WTC11 (cell line): ENCODE measurements around the gene SCO2. TPM values are rescaled to one million over a fixed set of nuclear protein-coding genes. Genes with fewer than 3 reads are reported as not detected.

Experiments
- ATAC-seq: fragments of 200-7000 bp; cut with Tn5 transposase; 2 replicates; pipeline ENCODE4 v1.10.0; 2021; ENCODE audit warnings: mild to moderate bottlenecking, moderate library complexity
- CTCF ChIA-PET: fragments of 300-600 bp; sonication (Branson Sonifier 250); formaldehyde crosslinking; loops from one replicate; lab custom pipeline; 2021; ENCODE audit warnings: antibody characterized with exemption; lab: Charles Lee
- POLR2A ChIA-PET: fragments of 350-600 bp; sonication (Branson Sonifier 250); formaldehyde crosslinking; loops from one replicate; lab custom pipeline; 2021; ENCODE audit warnings: antibody characterized with exemption; lab: Charles Lee
- DNase-seq: peaks from one replicate; pipeline ENCODE4 v3.0.0; 2021; ENCODE audit warnings: low spot score
- H3K27ac Mint-ChIP-seq: 2 replicates; pipeline ENCODE4 v1.8.0; 2021; ENCODE audit warnings: mixed read lengths
- H3K27me3 Mint-ChIP-seq: 2 replicates; pipeline ENCODE4 v1.8.0; 2021; ENCODE audit warnings: low read depth, mild to moderate bottlenecking, moderate library complexity, mixed read lengths
- H3K36me3 Mint-ChIP-seq: 2 replicates; pipeline ENCODE4 v1.8.0; 2021; ENCODE audit warnings: mixed read lengths
- H3K4me1 Mint-ChIP-seq: 2 replicates; pipeline ENCODE4 v1.8.0; 2022; ENCODE audit warnings: mixed read lengths
- H3K4me3 Mint-ChIP-seq: 2 replicates; pipeline ENCODE4 v1.8.0; 2021; ENCODE audit warnings: mild to moderate bottlenecking, moderate library complexity, mixed read lengths
- H3K9me3 Mint-ChIP-seq: 2 replicates; pipeline ENCODE4 v1.8.0; 2021; ENCODE audit warnings: mixed read lengths
- ATF6 ChIP-seq: sonication (generic); formaldehyde crosslinking; IDR thresholded peaks from 2 replicates; pipeline ENCODE4 v1.8.1; 2023; ENCODE audit warnings: mild to moderate bottlenecking, missing genetic modification reagents
- CDX4 ChIP-seq: fragments of 250-450 bp; sonication (Bioruptor Pico); IDR thresholded peaks from 2 replicates; pipeline ENCODE4 v1.9.0; 2021; ENCODE audit warnings: moderate library complexity, mild to moderate bottlenecking, inconsistent platforms, borderline replicate concordance
- HMGXB4 ChIP-seq: sonication (generic); formaldehyde crosslinking; IDR thresholded peaks from 2 replicates; pipeline ENCODE4 v1.8.1; 2023; ENCODE audit warnings: mild to moderate bottlenecking, moderate library complexity, missing genetic modification reagents
- NFATC4 ChIP-seq: fragments of 250-450 bp; sonication (Bioruptor Pico); IDR thresholded peaks from 2 replicates; pipeline ENCODE4 v1.9.0; 2021; ENCODE audit warnings: mild to moderate bottlenecking
- NR2C2 ChIP-seq: sonication (generic); formaldehyde crosslinking; IDR thresholded peaks from 2 replicates; pipeline ENCODE4 v1.8.0; 2022; ENCODE audit warnings: mild to moderate bottlenecking, missing genetic modification reagents
- RORB ChIP-seq: fragments of 250-450 bp; sonication (Bioruptor Pico); IDR thresholded peaks from 2 replicates; pipeline ENCODE4 v1.9.0; 2021; ENCODE audit warnings: mild to moderate bottlenecking
- SMAD4 ChIP-seq: sonication (generic); formaldehyde crosslinking; IDR thresholded peaks from 2 replicates; pipeline ENCODE4 v1.8.0; 2022; ENCODE audit warnings: mild to moderate bottlenecking, missing genetic modification reagents
- STAT6 ChIP-seq: sonication (generic); formaldehyde crosslinking; conservative IDR thresholded peaks from 2 replicates; pipeline ENCODE4 v1.8.1; 2023; ENCODE audit warnings: mild to moderate bottlenecking, low read depth, missing genetic modification reagents, moderate library complexity
- ZNF396 ChIP-seq: fragments of 250-450 bp; sonication (Bioruptor Pico); IDR thresholded peaks from 2 replicates; pipeline ENCODE4 v1.8.0; 2021; ENCODE audit warnings: mild to moderate bottlenecking, moderate library complexity, borderline replicate concordance
- ZNF423 ChIP-seq: fragments of 250-450 bp; sonication (Bioruptor Pico); IDR thresholded peaks from 2 replicates; pipeline ENCODE4 v2.1.2; 2022; ENCODE audit warnings: mild to moderate bottlenecking, moderate library complexity
- total RNA-seq: library from RNA; stranded (reverse); gene quantifications from 3 replicates; pipeline ENCODE4 v1.2.3, GENCODE V29; 2021
- TF ChIP-seq, protein P1 (sequence below): fragments of 250-450 bp; sonication (Bioruptor Pico); IDR thresholded peaks from 2 replicates; pipeline ENCODE4 v1.8.0; 2021; ENCODE audit warnings: mild to moderate bottlenecking
- TF ChIP-seq, protein P2 (sequence below): fragments of 250-450 bp; sonication (Bioruptor Pico); IDR thresholded peaks from 2 replicates; pipeline ENCODE4 v2.1.2; 2022; ENCODE audit warnings: mild to moderate bottlenecking, moderate library complexity
- TF ChIP-seq, protein P3 (sequence below): sonication (generic); formaldehyde crosslinking; IDR thresholded peaks from 2 replicates; pipeline ENCODE4 v1.8.0; 2023; ENCODE audit warnings: missing genetic modification reagents, mild to moderate bottlenecking, borderline replicate concordance

Gene SCO2
- total RNA-seq, 1 experiment from 2014 or later = not detected

GRCh38 chr22:50521710-50522109, 3.7 kb downstream of the SCO2 start (continued):
- TF ChIP-seq, protein P1, sequence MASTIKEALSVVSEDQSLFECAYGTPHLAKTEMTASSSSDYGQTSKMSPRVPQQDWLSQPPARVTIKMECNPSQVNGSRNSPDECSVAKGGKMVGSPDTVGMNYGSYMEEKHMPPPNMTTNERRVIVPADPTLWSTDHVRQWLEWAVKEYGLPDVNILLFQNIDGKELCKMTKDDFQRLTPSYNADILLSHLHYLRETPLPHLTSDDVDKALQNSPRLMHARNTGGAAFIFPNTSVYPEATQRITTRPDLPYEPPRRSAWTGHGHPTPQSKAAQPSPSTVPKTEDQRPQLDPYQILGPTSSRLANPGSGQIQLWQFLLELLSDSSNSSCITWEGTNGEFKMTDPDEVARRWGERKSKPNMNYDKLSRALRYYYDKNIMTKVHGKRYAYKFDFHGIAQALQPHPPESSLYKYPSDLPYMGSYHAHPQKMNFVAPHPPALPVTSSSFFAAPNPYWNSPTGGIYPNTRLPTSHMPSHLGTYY (CRISPR knock-in tag) = no peak
- TF ChIP-seq, all 79 proteins: peak for 0

DNA sequence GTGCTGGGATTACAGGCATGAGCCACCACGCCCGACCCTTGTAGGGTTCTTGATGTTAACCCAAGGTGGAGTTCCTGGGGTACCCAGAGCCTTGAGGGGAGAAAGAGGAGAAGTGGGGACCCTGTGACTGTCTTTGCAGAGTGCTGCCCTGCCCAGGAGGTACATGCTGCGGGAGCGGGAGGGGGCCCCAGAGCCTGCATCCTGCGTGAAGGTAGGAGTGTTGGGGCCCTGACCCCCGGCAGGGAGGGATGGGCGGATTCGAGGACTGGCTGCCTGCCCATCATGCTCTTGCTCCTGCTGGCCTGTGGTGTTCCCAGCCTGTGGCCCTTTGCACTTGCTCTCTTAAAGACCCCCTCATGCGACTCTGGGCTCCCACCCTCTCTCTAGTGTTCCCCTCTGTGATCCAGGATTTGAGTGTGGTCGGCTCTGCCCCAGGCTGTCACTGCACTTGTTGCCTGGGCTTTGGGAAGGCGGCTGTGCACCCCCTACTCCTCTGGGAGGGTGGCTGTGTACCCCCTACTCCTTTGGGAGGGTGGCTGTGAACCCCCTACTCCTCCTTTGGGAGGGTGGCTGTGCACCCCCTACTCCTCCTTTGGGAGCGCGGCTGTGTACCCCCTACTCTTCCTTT, 4.5 kb downstream of the SCO2 start:
- ChIA-PET CTCF (no interaction called here), POLR2A (no interaction called here)
- no peak overlapping the region for H3K4me3 Mint-ChIP-seq
- H3K9me3 Mint-ChIP-seq = no peaks in the 10 kb centered on the region
- ATAC-seq (no peak), DNase-seq (no peak)
- TF ChIP-seq HMGXB4 (CRISPR knock-in tag) (no peak), ZNF423 (CRISPR knock-in tag) (no peak), NR2C2 (CRISPR knock-in tag) (no peak), SMAD4 (CRISPR knock-in tag) (no peak), STAT6 (CRISPR knock-in tag) (no peak), CDX4 (no peak), ATF6 (CRISPR knock-in tag) (no peak), ZNF396 (CRISPR knock-in tag) (no peak), NFATC4 (CRISPR knock-in tag) (no peak), RORB (CRISPR knock-in tag) (no peak)
- TF ChIP-seq, protein P2, sequence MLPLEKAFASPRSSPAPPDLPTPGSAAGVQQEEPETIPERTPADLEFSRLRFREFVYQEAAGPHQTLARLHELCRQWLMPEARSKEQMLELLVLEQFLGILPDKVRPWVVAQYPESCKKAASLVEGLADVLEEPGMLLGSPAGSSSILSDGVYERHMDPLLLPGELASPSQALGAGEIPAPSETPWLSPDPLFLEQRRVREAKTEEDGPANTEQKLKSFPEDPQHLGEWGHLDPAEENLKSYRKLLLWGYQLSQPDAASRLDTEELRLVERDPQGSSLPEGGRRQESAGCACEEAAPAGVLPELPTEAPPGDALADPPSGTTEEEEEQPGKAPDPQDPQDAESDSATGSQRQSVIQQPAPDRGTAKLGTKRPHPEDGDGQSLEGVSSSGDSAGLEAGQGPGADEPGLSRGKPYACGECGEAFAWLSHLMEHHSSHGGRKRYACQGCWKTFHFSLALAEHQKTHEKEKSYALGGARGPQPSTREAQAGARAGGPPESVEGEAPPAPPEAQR (CRISPR knock-in tag) = no peak
- TF ChIP-seq, protein P3, sequence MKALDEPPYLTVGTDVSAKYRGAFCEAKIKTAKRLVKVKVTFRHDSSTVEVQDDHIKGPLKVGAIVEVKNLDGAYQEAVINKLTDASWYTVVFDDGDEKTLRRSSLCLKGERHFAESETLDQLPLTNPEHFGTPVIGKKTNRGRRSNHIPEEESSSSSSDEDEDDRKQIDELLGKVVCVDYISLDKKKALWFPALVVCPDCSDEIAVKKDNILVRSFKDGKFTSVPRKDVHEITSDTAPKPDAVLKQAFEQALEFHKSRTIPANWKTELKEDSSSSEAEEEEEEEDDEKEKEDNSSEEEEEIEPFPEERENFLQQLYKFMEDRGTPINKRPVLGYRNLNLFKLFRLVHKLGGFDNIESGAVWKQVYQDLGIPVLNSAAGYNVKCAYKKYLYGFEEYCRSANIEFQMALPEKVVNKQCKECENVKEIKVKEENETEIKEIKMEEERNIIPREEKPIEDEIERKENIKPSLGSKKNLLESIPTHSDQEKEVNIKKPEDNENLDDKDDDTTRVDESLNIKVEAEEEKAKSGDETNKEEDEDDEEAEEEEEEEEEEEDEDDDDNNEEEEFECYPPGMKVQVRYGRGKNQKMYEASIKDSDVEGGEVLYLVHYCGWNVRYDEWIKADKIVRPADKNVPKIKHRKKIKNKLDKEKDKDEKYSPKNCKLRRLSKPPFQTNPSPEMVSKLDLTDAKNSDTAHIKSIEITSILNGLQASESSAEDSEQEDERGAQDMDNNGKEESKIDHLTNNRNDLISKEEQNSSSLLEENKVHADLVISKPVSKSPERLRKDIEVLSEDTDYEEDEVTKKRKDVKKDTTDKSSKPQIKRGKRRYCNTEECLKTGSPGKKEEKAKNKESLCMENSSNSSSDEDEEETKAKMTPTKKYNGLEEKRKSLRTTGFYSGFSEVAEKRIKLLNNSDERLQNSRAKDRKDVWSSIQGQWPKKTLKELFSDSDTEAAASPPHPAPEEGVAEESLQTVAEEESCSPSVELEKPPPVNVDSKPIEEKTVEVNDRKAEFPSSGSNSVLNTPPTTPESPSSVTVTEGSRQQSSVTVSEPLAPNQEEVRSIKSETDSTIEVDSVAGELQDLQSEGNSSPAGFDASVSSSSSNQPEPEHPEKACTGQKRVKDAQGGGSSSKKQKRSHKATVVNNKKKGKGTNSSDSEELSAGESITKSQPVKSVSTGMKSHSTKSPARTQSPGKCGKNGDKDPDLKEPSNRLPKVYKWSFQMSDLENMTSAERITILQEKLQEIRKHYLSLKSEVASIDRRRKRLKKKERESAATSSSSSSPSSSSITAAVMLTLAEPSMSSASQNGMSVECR (CRISPR knock-in tag) = no peak
- H3K36me3 Mint-ChIP-seq = peaks cover 10% of the 10 kb centered on the region
- H3K27me3 Mint-ChIP-seq = no peaks in the 10 kb centered on the region
- no peak overlapping the region for H3K27ac Mint-ChIP-seq
- H3K4me1 Mint-ChIP-seq = peaks cover 6% of the 10 kb centered on the region
